GM19023 (cell line): ENCODE measurements around the gene TIGD7.
A peak's percentile ranks its signal among the peaks of the same experiment; 100 is the strongest.
"Not testable (repeated sequence)": the region's sequence is repeated elsewhere in the genome, so short reads cannot be mapped to it uniquely, and the experiment has no call there.

ENCODE experiments used
- ATAC-seq: cut with Tn5 transposase; IDR thresholded peaks from one replicate; pipeline ENCODE4 v1.9.1; 2021; ENCODE audit warnings: mild to moderate bottlenecking, moderate library complexity; ENCODE audit not compliant: unreplicated experiment

The TIGD7 gene

DNA sequence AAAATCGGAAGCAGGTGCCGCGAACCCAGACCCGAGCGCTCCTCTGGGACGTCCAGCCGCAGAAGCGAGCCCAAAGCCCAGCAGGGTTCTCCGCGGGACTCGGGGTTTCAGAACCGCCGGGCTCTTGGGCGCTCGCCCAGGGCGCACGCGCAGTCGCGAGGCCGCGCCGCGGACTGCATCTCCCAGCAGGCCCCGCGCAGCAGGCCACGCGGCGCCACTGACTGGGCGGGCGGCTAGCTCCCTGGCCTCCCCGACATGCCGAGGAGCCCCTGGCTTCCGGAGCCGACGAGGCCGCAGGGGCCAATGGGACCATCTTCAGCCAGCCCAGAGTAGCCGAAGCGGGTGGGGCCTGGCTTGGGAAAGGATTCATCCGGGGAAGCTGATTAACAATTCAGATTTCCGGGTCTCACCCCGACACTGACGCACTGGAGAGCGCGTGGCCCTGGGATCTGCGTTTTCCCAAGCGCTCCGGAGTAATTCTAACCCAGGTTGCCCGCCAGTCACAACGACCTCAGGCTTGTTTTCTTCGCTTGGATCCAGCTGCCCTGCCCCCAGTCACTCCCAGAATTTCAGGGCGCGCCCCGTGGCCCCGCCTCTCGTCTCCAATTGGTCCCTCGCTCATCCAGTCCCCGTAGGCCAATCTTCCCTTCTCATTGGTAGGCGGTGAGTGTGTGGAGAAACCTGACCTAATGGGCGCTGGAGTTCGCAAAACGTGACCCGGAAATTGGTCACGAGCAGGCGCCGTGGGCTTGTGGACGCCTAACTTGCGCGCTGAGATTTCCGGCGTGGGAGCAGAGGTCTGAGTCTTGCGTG, 22.3 kb downstream of the TIGD7 start, which contains the start of gene ZNF263:
ZNF263 (plus strand) TSS at position 762 of the 813 bp plus-strand sequence. CDS start 328 bp downstream, outside the sequence.
- ATAC-seq, result peak; percentile 82

- ATAC-seq, result peak; percentile 33
Measured at GRCh38 chr16:3282103-3282729, 23.0 kb downstream of the TIGD7 start.

DNA sequence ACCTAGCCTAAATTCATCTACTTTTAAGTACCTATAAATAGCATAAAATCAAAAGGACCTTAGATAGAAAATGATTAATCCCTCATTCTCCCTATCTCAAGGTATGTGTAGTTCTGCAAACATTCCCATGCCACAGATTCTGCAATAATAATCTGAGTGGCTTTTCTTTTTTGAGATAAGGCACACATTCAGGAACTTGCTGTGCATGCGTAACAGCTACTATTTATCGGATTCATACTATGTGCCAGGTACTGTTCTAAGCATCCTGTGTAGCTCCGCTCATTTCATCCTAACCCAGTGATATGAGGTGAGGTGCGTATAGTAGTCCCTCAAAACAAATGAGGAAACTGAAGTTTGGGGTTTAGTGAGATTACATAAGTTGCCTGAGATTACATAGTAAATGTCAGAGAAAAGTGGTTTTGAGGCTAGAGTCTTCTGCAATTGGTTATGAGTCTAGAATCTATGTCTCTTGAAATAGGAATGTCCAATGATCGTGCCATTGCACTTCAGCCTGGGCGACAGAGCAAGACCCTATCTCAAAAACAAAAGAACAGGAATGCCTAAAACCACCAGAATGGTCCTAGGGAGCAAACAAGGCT, 23.9 kb downstream of the TIGD7 start:
- no peak for ATAC-seq

GRCh38 chr16:3276679-3277078, 28.6 kb downstream of the TIGD7 start:
- ATAC-seq, result no peak

GRCh38 chr16:3274947-3275346, 30.3 kb downstream of the TIGD7 start:
- ATAC-seq, result no peak

- no peak for ATAC-seq
Measured at GRCh38 chr16:3274490-3274889, 30.7 kb downstream of the TIGD7 start.

GRCh38 chr16:3271281-3271680, 33.9 kb downstream of the TIGD7 start:
- not testable (repeated sequence) for ATAC-seq

- ATAC-seq, result not testable (repeated sequence)
Measured at GRCh38 chr16:3270718-3271117, 34.5 kb downstream of the TIGD7 start.

GRCh38 chr16:3268294-3268693, 36.9 kb downstream of the TIGD7 start:
- no peak for ATAC-seq

- ATAC-seq, result no peak
Measured at GRCh38 chr16:3266873-3267537, 38.2 kb downstream of the TIGD7 start.

- ATAC-seq, result peak; percentile 85
Measured at GRCh38 chr16:3264137-3265036, 40.8 kb downstream of the TIGD7 start.

DNA sequence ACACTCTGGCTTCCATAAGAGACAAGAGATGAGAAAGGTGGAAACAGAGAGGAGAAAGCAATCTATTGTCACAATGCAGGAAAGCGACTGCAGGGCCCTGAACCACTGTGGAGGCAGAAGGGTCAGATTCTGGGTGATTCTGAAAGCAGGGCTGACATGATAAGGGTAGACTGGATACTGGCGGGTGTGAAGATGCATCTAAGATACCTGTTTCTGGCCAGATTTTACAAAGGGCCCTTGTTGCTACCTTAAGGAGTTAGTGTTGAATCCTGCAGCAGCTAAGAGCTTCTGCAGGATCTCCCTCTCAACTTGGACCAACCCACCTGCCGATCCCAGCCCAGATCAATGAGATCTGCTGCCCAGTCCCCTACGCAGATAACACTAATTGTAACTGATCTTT, 42.7 kb downstream of the TIGD7 start:
- no peak for ATAC-seq

DNA sequence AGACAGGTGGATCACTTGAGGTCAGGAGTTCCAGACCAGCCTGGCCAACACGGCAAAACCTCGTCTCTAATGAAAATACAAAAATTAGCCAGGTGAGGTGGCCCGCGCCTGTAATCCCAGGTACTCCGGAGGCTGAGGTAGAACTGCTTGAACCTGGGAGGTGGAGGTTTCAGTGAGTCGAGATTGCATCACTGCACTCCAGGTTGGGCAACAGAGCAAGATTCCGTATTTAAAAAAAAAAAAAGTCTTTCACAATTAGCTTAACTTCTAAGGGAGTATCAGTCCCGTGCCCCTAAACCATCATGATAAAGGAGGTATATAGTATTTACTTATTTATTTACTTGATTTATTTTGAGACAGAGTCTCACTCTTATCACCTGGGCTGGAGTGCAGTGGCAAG, 45.4 kb downstream of the TIGD7 start:
- ATAC-seq, result no peak

GRCh38 chr16:3256866-3257465, 48.3 kb downstream of the TIGD7 start:
- no peak for ATAC-seq

DNA sequence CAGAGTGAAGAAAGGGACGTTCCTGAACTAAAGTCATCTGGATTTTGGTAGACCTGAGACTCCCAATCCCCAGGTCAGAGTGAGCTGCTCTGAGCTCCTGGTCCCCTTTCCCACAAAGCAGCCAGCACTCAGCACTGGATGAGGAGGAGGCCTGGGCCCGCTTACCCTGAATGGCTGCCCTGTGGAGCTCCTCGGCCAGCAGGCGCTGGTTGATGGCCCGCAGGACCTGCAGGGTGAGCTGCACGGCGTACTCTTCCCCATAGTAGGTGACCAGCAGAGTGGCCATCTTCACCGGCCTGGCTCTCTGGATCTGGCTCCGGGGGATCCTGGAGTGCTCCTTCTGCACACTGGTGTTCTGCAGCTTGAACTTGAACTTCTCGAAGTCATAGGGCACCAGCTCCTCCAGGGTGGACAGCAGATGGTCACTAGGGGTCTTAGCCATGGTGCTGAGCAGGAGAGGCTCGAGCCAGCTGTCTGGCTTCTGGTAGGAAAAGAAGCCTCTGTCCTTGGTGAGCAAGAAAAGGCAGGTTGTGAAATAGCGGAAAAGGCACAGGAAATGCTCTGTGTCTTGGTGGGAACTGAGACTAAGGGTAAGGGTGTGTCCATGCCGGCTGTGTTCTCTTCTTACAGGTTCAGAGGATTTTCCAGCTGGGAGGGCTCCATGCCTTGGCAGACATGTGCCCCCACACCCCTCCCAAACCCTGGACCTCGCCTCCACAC, 48.9 kb downstream of the TIGD7 start, which contains the start of gene MEFV:
MEFV (minus strand) TSS at position 488 of the 720 bp plus-strand sequence; CDS start at position 442, 46 bp downstream.
- no peak for ATAC-seq

DNA sequence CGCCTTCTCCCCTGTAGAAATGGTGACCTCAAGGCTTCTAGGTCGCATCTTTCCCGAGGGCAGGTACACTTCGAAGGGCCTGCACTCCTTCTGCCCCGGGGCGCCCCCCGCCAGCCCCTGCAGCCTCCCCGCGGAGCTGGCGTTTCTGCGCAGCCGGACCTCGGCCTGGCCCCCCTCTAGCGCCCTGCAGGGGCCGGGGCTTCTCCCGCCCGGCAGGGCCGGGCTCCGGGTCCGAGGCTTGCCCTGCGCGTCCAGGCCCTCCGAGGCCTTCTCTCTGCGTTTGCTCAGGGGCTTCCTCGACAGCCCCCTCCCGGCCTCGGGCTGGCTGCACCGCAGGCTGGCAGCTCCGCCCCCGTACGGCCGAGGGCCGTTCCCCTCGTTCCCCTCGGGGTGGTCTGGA, 50.9 kb downstream of the TIGD7 start:
- no peak for ATAC-seq

DNA sequence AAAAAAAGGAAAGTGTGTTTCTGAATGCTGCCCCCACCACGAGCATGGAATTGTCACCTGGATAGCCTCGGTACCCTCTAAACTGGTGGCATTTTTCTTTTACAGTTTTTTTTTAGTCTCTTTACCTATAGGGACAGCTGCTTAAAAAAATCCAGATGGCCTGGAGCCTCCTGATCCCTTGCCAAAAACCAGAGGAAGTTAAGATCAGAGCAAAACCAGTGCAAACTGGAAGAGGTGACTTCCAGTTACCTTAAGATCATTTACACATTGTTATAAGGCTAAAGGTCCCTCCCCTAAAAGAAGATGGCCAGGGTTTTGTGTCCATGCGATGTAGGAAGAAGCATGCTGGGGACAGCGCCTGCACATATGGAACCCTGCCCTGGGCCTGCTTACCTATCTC, 52.3 kb downstream of the TIGD7 start:
- no peak for ATAC-seq

- ATAC-seq, result no peak
Measured at GRCh38 chr16:3249451-3249850, 55.8 kb downstream of the TIGD7 start.

DNA sequence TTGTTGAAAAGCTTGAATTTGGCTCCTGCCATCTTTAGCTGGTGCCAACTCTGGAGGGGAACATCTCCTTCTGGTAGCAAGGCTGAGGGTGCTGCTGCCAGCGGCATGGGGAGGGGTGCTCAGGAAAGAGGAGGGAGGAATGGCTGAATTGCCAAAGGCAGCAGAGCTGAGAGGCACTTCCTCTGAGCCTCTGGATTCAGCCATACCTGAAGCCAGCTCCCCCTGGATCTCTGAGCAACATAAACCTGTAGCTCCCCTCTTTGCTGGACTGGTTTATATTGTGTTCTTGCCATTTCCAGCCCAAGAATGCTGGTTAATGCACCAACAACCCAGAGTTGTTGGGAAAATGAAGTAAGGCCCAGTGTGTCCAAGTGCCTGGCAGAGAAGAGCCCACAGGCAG, 56.2 kb downstream of the TIGD7 start:
- no peak for ATAC-seq
